Astrocyte (in vitro differentiated cells and primary cell): ENCODE results near the gene POLR2J. TPM values are rescaled to one million over a fixed set of nuclear protein-coding genes. Genes with fewer than 3 reads are reported as not detected.
"Not testable (repeated sequence)": the region's sequence is repeated elsewhere in the genome, so short reads cannot be mapped to it uniquely, and the experiment has no call there.

Experiments
- DNase-seq: peaks from one replicate; pipeline ENCODE4 v3.0.0-alpha.2; 2010; ENCODE audit warnings: low read depth
- FAIRE-seq: peaks from 2 replicates; lab custom pipeline; 2011; peaks lifted over from hg19 to GRCh38; lab: Jason Lieb, UNC
- H2AFZ ChIP-seq: 2 replicates; pipeline ENCODE4 v1.6.0; 2012; ENCODE audit warnings: low read depth, low read length, inconsistent platforms
- H3K27ac ChIP-seq: 2 replicates; pipeline ENCODE4 v1.5.1; 2011; ENCODE audit warnings: low read depth, low read length, inconsistent platforms
- H3K27me3 ChIP-seq: 2 replicates; pipeline ENCODE4 v1.6.0; 2011; ENCODE audit warnings: low read length, inconsistent platforms; ENCODE audit not compliant: insufficient read depth
- H3K36me3 ChIP-seq: 2 replicates; pipeline ENCODE4 v1.5.1; 2011; ENCODE audit warnings: low read length, inconsistent platforms; ENCODE audit not compliant: insufficient read depth
- H3K4me1 ChIP-seq: 2 replicates; pipeline ENCODE4 v1.5.1; 2011; ENCODE audit warnings: low read length, inconsistent platforms; ENCODE audit not compliant: insufficient read depth
- H3K4me2 ChIP-seq: 2 replicates; pipeline ENCODE4 v1.6.0; 2012; ENCODE audit warnings: low read length, inconsistent platforms
- H3K4me3 ChIP-seq: 2 replicates; pipeline ENCODE4 v1.5.1; 2011; ENCODE audit warnings: low read depth, mild to moderate bottlenecking, low read length, inconsistent platforms; ENCODE audit not compliant: insufficient read depth
- H3K79me2 ChIP-seq: 2 replicates; pipeline ENCODE4 v1.6.0; 2012; ENCODE audit warnings: mild to moderate bottlenecking, low read length, inconsistent platforms; ENCODE audit not compliant: insufficient read depth
- H3K9ac ChIP-seq: 2 replicates; pipeline ENCODE4 v1.6.0; 2012; ENCODE audit warnings: mild to moderate bottlenecking, low read length, inconsistent platforms
- H3K9me3 ChIP-seq: 2 replicates; pipeline ENCODE4 v1.5.1; 2012; ENCODE audit warnings: low read depth, mild to moderate bottlenecking, low read length, inconsistent platforms; ENCODE audit not compliant: insufficient read depth
- H4K20me1 ChIP-seq: 2 replicates; pipeline ENCODE4 v1.6.0; 2012; ENCODE audit warnings: low read length, inconsistent platforms; ENCODE audit not compliant: insufficient read depth
- H3K27ac Mint-ChIP-seq: one replicate; pipeline ENCODE4 v1.8.0; 2021; ENCODE audit warnings: mild to moderate bottlenecking, mixed read lengths; ENCODE audit not compliant: unreplicated experiment
- H3K27me3 Mint-ChIP-seq: one replicate; pipeline ENCODE4 v1.8.0; 2021; ENCODE audit warnings: low read depth, mixed read lengths; ENCODE audit not compliant: unreplicated experiment
- H3K36me3 Mint-ChIP-seq: one replicate; pipeline ENCODE4 v1.8.0; 2021; ENCODE audit warnings: low read depth, mixed read lengths; ENCODE audit not compliant: unreplicated experiment
- H3K4me1 Mint-ChIP-seq: one replicate; pipeline ENCODE4 v1.8.0; 2021; ENCODE audit warnings: low read depth, mixed read lengths; ENCODE audit not compliant: unreplicated experiment
- H3K4me3 Mint-ChIP-seq: one replicate; pipeline ENCODE4 v1.8.0; 2021; ENCODE audit warnings: mild to moderate bottlenecking, moderate library complexity, mixed read lengths; ENCODE audit not compliant: unreplicated experiment
- H3K9me3 Mint-ChIP-seq: one replicate; pipeline ENCODE4 v1.8.0; 2021; ENCODE audit warnings: mild to moderate bottlenecking, mixed read lengths; ENCODE audit not compliant: unreplicated experiment
- total RNA-seq: library from RNA; stranded (reverse); gene quantifications from 2 replicates; pipeline ENCODE4 v1.2.1, GENCODE V29; 2021

POLR2J gene
- total RNA-seq, 1 donor from 2014 or later, result 41.4 TPM

DNA sequence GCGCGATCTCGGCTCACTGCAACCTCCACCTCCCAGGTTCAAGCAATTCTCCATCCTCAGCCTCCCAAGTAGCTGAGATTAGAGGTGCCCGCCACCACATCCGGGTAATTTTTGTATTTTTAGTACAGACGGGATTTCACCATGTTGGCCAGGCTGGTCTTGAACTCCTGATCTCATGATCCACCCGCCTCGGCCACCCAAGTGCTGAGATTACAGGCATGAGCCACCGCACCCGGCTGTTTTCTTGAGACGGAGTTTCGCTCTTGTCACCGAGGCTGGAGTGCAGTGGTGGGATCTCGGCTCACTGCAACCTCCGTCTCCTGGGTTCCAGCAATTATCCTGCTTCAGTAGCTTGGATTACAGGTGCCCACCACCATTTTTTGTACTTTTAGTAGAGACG lies 19.6 kb upstream of the POLR2J start:
- not testable (repeated sequence) for H4K20me1 ChIP-seq, FAIRE-seq

DNA sequence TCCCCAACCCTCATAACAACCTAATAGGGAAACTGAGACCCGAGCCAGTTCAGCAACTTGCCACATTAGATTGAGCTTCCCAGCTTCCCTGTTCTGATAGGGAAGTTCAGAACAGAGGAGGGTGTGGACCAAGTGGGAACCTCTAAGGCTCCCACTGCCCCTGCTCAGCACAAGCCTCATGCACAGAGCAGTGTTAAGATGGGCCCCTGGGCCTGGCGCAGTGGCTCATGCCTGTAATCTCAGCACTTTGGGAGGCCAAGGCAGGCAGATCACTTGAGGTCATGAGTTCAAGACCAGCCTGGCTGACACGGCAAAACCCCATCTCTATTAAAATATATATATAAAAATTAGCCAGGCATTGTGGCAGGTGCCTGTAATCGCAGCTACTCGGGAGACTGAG lies 18.6 kb upstream of the POLR2J start:
- H3K4me3 Mint-ChIP-seq, H3K9me3 ChIP-seq, DNase-seq, H3K79me2 ChIP-seq, H3K4me3 ChIP-seq, H3K36me3 Mint-ChIP-seq, H3K4me2 ChIP-seq, H3K9me3 Mint-ChIP-seq, H3K27ac ChIP-seq, H3K4me1 Mint-ChIP-seq, H3K27ac Mint-ChIP-seq, FAIRE-seq, H2AFZ ChIP-seq, H3K27me3 Mint-ChIP-seq, H3K4me1 ChIP-seq, H3K27me3 ChIP-seq, H3K9ac ChIP-seq, H4K20me1 ChIP-seq, H3K36me3 ChIP-seq: not testable (repeated sequence)

More for the DNA sequence above, 19.6 kb upstream of the POLR2J start:
- not testable (repeated sequence) for H3K27ac ChIP-seq, H3K79me2 ChIP-seq, H3K4me2 ChIP-seq, H3K27ac Mint-ChIP-seq, H2AFZ ChIP-seq, H3K36me3 ChIP-seq, H3K9me3 Mint-ChIP-seq, H3K4me3 Mint-ChIP-seq, H3K4me1 ChIP-seq, DNase-seq, H3K27me3 ChIP-seq, H3K9ac ChIP-seq, H3K4me3 ChIP-seq, H3K9me3 ChIP-seq, H3K36me3 Mint-ChIP-seq, H3K27me3 Mint-ChIP-seq, H3K4me1 Mint-ChIP-seq

DNA sequence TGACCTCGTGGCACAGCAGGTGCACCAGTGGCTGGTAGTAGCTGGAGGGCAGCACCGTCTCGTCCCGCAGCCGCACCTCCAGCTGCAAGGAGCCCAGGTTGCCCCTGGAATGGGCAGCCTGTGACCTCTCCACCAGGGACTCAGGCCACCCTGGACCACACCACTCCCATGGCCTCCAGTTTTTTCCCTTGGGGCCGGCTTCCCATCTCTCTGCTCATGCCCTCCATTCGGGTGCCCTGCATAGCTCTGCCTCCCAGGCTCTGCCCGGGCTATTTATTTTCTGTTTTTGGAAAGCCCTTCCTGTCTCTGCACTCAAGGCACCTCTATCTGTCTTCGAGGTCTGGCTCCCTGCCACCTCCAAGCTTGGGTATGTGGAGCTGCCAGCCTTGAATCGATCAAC lies 18.1 kb upstream of the POLR2J start:
- H3K27ac ChIP-seq, H3K27me3 ChIP-seq, H3K4me3 ChIP-seq, H3K27ac Mint-ChIP-seq, H3K36me3 Mint-ChIP-seq, H3K79me2 ChIP-seq, H3K9ac ChIP-seq, H3K4me3 Mint-ChIP-seq, H3K36me3 ChIP-seq, DNase-seq, H2AFZ ChIP-seq, H3K4me1 ChIP-seq, H3K4me1 Mint-ChIP-seq, H3K4me2 ChIP-seq, FAIRE-seq, H4K20me1 ChIP-seq, H3K9me3 Mint-ChIP-seq, H3K27me3 Mint-ChIP-seq, H3K9me3 ChIP-seq: not testable (repeated sequence)

- H3K27ac Mint-ChIP-seq, H3K9me3 ChIP-seq, H3K4me2 ChIP-seq, H3K4me1 Mint-ChIP-seq, H3K27me3 Mint-ChIP-seq, H3K4me3 Mint-ChIP-seq, H3K9me3 Mint-ChIP-seq, H3K36me3 Mint-ChIP-seq, DNase-seq, H4K20me1 ChIP-seq, H3K4me3 ChIP-seq, FAIRE-seq, H3K27me3 ChIP-seq, H3K36me3 ChIP-seq, H2AFZ ChIP-seq, H3K79me2 ChIP-seq, H3K4me1 ChIP-seq, H3K27ac ChIP-seq, H3K9ac ChIP-seq: not testable (repeated sequence)
Observed at GRCh38 chr7:102494473-102495149, 15.9 kb upstream of the POLR2J start.

GRCh38 chr7:102494026-102494425 lies 15.3 kb upstream of the POLR2J start:
- H3K36me3 Mint-ChIP-seq, H2AFZ ChIP-seq, DNase-seq, H4K20me1 ChIP-seq, H3K9ac ChIP-seq, H3K27me3 ChIP-seq, H3K79me2 ChIP-seq, H3K27ac Mint-ChIP-seq, H3K4me1 ChIP-seq, H3K4me3 ChIP-seq, H3K9me3 Mint-ChIP-seq, H3K27me3 Mint-ChIP-seq, H3K4me1 Mint-ChIP-seq, H3K27ac ChIP-seq, H3K4me2 ChIP-seq, H3K4me3 Mint-ChIP-seq, H3K36me3 ChIP-seq, H3K9me3 ChIP-seq, FAIRE-seq: not testable (repeated sequence)

DNA sequence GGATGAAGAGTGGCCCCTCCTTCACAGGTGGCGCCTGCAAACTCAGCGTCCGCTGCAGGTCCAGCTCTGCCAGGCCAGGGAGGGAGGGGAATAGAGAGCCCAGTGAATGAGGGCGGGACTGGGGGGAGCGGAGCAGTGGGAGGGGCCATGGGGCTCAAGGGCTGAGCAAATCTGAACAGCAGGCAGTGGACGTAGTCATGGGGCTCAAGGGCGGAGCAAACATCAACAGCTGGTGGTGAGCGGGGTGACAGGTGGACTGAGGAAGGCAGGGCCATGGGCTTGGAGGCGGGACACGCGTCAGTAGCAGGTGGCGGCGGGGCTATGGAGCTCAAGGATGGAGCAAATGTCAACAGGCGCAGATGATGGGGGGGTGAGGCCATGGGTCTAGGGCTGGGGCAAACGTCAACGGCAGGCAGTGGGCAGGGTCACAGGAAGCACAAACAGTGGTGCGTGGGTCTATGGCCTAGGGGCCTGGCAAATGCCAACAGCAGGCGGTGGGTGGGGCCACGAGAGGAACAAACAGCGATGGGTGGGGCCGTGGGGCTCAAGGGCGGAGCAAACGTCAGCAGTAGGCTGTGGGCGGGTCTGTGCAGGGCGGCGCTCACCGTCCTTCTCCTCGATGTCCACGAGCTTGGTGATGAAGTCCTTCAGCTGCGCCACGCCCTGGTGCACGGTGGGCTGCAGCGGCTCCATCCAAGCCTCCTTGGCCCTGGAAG lies 14.7 kb upstream of the POLR2J start:
- not testable (repeated sequence) for H3K4me1 ChIP-seq, H3K9ac ChIP-seq, H3K27ac Mint-ChIP-seq, H3K4me2 ChIP-seq, H2AFZ ChIP-seq, H4K20me1 ChIP-seq, H3K79me2 ChIP-seq, H3K27me3 Mint-ChIP-seq, H3K27me3 ChIP-seq, H3K36me3 Mint-ChIP-seq, H3K36me3 ChIP-seq, FAIRE-seq, H3K27ac ChIP-seq, H3K9me3 ChIP-seq, H3K4me1 Mint-ChIP-seq, H3K9me3 Mint-ChIP-seq, H3K4me3 ChIP-seq, DNase-seq, H3K4me3 Mint-ChIP-seq
